Activated T-helper 9 cell treated with anti-CD3 and anti-CD28 coated beads, Interleukin-2, amount 50 U/mL, for 16 hours (primary cell): ENCODE measurements around the gene CCDC191.

ENCODE experiments used
- DNase-seq: peaks from one replicate; pipeline ENCODE4 v3.0.0-alpha.2; 2020; ENCODE audit warnings: low read depth

CCDC191 gene, protein sequence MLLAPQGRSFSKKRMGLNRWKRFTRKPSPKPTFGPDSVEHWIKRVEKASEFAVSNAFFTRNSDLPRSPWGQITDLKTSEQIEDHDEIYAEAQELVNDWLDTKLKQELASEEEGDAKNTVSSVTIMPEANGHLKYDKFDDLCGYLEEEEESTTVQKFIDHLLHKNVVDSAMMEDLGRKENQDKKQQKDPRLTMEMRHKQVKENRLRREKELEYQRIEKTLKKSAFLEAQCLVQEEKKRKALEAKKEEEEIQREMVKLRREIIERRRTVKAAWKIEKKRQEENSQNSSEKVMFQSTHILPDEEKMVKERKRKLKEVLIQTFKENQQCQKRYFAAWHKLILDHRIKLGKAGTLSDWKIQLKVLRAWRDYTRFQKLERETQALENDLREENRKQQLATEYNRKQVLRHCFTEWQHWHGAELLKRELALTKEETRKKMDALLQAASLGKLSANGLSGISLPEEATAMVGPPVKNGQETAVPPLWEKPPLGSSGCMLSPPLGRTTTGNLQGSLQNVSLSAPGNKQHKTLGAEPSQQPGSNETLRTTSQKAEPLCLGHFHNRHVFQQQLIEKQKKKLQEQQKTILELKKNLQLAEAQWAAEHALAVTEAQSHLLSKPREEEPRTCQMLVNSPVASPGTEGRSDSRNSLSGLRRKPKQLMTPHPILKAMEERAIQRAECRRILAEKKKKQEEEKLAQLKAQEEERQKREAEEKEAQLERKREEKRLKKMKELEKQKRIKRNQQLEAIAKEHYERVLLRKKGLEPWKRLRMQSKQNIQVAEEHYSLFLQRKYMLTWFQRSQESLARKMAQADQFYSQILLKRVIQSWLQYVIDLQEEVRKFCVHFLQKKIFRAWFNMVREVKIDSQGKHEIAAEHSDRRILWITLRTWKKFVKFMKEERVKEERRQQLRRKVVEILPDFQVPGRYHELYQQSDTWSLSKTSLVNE

DNA sequence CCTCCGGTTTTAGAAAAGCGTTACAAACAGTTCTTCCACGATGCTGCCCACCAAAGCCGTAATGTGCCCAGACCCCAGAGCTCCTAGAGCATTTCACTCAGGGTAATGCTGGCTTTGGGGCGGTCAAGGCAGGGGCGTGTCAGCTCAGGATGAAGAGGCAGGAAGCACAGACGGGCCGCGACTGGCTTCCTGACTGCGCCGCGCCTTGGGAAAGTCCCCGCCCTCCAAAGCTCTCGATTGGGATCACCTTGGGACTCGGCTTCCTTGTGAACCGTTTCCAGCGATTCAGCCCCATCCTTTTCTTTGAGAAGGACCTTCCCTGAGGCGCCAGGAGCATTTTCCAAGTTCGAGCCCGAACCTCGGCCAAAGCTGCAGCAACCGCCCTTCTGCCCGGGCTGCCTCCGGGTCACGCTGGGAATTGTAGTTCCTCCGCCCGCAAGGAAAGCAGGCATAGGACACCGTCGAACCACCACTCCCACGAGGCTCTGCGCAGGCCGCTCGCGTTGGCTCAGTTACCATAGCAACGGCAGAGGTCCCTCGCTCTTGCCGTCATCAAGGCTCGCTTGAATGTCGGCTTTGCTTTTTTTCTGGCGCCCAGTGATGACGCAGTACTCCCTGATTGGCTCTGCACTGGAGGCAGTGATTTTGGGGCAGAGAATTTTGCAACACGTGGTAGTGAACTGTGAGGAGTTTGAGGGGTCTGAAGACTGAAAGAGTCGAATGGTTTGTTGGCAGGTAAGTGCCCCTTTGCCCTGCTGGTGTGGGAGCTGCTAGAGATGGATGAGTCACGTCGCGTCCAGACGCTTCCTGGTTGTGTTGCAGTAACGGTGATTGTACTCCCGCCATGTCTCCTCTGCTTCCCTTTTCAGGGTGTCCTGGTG, at the start of gene CCDC191, which contains the start of gene QTRT2:
TSS of gene CCDC191 (minus strand) at position 397 of the 881 bp plus-strand sequence. CDS start at position 337, 60 bp downstream.
TSS of gene QTRT2 (plus strand) at position 608 of the 881 bp plus-strand sequence. CDS start 8,521 bp downstream, outside the sequence.
- DNase-seq: peak; percentile 94

DNA sequence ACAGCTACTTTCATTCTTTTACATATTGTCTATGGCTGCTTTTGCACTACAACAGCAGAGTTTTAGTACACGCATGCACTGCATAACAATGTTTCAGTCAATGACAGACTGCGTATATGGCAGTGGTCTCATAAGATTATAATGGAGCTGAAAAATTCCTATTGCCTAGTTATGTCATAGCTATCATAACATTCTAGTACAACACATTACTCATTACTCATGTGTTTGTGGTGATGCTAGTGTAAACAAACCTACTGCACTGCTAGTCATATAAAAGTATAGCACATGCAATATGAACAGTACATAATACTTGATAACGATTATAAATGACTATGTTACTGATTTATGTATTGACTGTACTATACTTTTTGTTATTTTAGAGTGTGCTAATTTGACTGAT, 48.1 kb upstream of the CCDC191 start:
- DNase-seq: no peak

- no peak for DNase-seq
These were observed 47.5 kb upstream of the CCDC191 start for GRCh38 chr3:114103858-114104257.

- no peak for DNase-seq
These were observed 46.9 kb upstream of the CCDC191 start for GRCh38 chr3:114103181-114103580.

DNA sequence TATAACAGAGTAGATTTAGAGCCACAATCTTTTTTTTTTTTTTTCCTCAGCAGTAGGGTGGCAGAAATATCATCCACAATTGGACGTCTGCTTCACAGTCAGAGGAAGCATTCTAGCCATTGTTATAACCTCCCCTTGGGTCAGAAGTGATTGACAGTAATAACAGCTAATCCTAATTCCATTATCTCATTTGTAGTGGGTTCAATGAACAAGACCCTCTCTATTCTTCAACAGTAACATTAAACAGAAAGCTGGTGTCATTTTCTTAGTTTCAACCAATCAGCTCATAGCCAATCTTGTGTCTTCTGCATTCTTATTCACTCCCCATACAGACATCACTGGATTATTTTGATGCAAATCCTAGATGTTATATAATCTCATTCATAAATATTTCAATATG, 44.8 kb upstream of the CCDC191 start:
- DNase-seq: no peak

DNA sequence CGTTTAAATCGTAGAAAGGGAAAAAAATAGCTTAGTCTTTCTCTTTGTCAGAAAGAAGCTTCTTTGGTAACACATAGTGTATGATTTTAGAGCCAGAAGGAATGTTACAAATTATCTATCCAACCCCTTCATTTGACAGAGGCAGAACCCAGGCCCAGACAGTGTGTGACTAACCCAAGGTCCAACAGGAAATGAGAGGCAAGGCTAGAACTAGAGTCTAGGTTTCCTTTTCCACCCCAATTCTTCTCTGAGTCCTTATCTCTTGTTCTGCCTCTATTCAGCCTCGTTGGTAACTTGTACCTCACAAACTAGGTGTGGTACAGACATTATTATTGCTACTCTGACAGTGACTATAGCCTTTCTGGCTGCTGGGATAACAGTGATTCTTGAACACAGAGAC, 39.5 kb upstream of the CCDC191 start:
- DNase-seq: no peak

GRCh38 chr3:114093596-114093995, 37.3 kb upstream of the CCDC191 start:
- DNase-seq: no peak

DNA sequence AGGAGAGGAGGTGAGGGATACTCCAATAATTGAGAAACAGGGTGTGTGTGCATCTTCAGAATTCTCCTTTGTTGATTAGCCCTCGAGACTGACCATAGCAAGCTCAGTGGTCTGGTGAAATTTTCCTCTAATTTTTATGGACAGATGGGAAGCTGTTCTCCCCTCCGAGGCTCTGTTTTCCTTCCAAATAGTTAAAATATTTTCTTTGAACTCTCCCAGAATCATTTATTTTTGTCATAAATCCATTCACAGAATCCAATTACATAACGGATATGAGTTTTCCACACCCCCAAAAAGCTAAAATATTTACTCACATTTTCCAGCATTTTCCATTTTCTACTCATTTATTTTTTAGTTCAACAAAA, 36.7 kb upstream of the CCDC191 start:
- no peak for DNase-seq

- no peak for DNase-seq
These were observed 36.1 kb upstream of the CCDC191 start for GRCh38 chr3:114092151-114093015.

DNA sequence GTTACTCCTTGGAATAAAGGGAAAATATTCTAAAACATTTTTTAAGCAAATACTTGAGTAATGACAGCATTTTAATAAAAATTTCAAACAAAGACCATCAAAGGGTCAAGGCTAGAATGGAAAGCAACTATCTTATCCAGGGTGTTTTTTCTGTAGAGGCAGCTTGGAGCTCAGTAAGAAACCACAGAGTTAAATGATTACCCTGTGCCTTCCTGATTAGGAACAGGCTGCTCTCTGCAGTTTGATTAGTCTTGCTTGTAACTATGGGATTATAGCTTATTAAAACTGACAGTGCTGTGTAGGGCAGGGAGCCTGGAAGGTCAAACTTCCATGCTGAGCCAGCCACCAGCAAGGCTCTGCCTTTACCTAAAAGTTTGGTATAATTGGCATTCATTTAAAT, 33.3 kb upstream of the CCDC191 start:
- DNase-seq: no peak

- no peak for DNase-seq
These were observed 30.0 kb upstream of the CCDC191 start for GRCh38 chr3:114086356-114086755.

GRCh38 chr3:114083112-114083511, 26.8 kb upstream of the CCDC191 start:
- no peak for DNase-seq

DNA sequence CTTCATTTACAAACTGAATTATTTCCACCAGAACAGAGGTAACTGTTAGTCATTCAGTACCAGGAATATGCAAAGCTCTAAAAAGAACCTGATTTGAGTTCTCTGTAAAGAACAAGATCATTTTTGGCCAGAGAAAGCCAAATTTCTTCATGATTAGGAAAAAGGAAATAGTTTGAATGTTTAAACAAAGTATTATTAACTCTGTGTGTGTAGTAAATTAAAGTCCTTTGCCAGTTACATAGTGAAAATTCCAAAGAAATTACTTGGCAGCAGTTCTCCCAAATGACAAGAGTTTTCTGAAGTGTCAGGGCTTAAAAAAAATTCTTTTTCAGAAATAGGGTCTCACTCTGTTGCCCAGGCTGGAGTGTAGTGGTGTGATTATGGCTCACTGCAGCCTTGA, 24.7 kb upstream of the CCDC191 start:
- DNase-seq: no peak

DNA sequence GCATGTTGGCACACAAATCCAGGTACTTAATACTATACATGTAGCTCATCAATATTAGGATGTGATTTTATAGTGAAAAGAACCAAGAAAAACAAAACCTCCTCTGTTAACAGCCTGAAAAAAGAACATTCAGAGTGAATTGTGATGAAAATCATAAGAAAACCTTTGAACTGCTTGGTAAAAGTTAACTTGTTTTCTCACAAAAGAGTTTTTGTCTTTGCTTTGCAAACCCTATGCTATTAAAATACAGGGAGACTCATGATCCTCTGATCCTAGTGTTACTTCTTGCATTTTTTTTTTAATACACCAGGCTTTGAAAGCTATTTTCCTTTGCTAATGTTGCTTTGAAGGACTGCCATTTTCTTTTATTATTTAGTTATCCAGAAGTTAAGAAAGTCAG, 23.9 kb upstream of the CCDC191 start:
- DNase-seq: no peak

DNA sequence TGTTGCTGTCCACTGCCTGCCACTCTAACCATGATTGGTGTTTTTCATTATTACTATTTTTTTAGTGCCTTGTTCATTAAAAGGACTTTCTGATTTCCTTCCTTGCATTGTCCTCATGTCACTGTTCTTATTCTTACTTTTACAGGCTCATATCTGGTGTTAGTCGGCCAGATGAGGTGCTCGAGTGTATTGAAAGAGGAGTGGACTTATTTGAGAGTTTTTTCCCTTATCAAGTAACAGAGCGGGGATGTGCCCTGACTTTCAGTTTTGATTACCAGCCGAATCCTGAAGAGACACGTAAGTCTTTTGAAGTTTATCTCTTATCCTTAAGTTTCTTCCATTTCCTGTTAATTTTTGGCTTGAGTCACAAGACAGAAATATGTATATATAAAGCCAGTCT, 23.4 kb upstream of the CCDC191 start:
- no peak for DNase-seq

- DNase-seq: no peak
These were observed 21.8 kb upstream of the CCDC191 start for GRCh38 chr3:114078126-114078525.

- no peak for DNase-seq
These were observed 20.4 kb upstream of the CCDC191 start for GRCh38 chr3:114076711-114077110.

GRCh38 chr3:114071786-114072185, 15.5 kb upstream of the CCDC191 start:
- no peak for DNase-seq

- DNase-seq: no peak
These were observed 12.0 kb upstream of the CCDC191 start for GRCh38 chr3:114068336-114068735.

- DNase-seq: no peak
These were observed 11.5 kb upstream of the CCDC191 start for GRCh38 chr3:114067804-114068203.
